IMR-90 (cell line): ENCODE results near the gene ITPRIP.

Source experiments
- BHLHE40 ChIP-seq: fragments of 150-350 bp; IDR thresholded peaks from 2 replicates; pipeline ENCODE4 v1.6.1; 2016; ENCODE audit warnings: mild to moderate bottlenecking, low read depth, low read length
- CEBPB ChIP-seq: IDR thresholded peaks from 2 replicates; pipeline ENCODE4 v1.6.1; 2012; ENCODE audit warnings: low read depth, low read length, improper control_type of control experiment
- CHD1 ChIP-seq: IDR thresholded peaks from 2 replicates; pipeline ENCODE4 v1.6.1; 2012; ENCODE audit warnings: low read depth, low read length, improper control_type of control experiment
- FOS ChIP-seq: fragments of 150-350 bp; IDR thresholded peaks from 2 replicates; pipeline ENCODE4 v1.6.1; 2016; ENCODE audit warnings: low read depth, low read length
- MAFK ChIP-seq: IDR thresholded peaks from 2 replicates; pipeline ENCODE4 v1.6.1; 2012; ENCODE audit warnings: low read depth, low read length, improper control_type of control experiment
- MXI1 ChIP-seq: IDR thresholded peaks from 2 replicates; pipeline ENCODE4 v1.6.1; 2012; ENCODE audit warnings: low read depth, mild to moderate bottlenecking, low read length, moderate library complexity, borderline replicate concordance
- POLR2A ChIP-seq: IDR thresholded peaks from 2 replicates; pipeline ENCODE4 v1.6.1; 2012; ENCODE audit warnings: mild to moderate bottlenecking, low read depth, low read length
- RAD21 ChIP-seq: IDR thresholded peaks from 2 replicates; pipeline ENCODE4 v1.6.1; 2012; ENCODE audit warnings: low read length, improper control_type of control experiment
- RCOR1 ChIP-seq: IDR thresholded peaks from 2 replicates; pipeline ENCODE4 v1.6.1; 2012; ENCODE audit warnings: mild to moderate bottlenecking, low read length, improper control_type of control experiment; ENCODE audit not compliant: insufficient replicate concordance
- RFX5 ChIP-seq: IDR thresholded peaks from 2 replicates; pipeline ENCODE4 v1.8.0; 2012; ENCODE audit warnings: low read depth, mild to moderate bottlenecking, low read length, moderate library complexity
- SMC3 ChIP-seq: fragments of 150-350 bp; IDR thresholded peaks from 2 replicates; pipeline ENCODE4 v1.6.1; 2016; ENCODE audit warnings: low read depth, mild to moderate bottlenecking, antibody characterized with exemption, low read length, moderate library complexity
- TF ChIP-seq, protein P1 (sequence below): conservative IDR thresholded peaks from 2 replicates; pipeline ENCODE4 v1.5.1; 2012; ENCODE audit warnings: mild to moderate bottlenecking, low read depth, low read length, improper control_type of control experiment
- TF ChIP-seq, protein P2 (sequence below): fragments of 150-350 bp; IDR thresholded peaks from 2 replicates; pipeline ENCODE4 v1.6.1; 2017; ENCODE audit warnings: mild to moderate bottlenecking, antibody characterized with exemption, low read length, low read depth
- TF ChIP-seq, protein P3 (sequence below): fragments of 150-350 bp; IDR thresholded peaks from 2 replicates; pipeline ENCODE4 v1.6.1; 2016; ENCODE audit warnings: low read depth, mild to moderate bottlenecking, low read length, moderate library complexity, borderline replicate concordance

DNA sequence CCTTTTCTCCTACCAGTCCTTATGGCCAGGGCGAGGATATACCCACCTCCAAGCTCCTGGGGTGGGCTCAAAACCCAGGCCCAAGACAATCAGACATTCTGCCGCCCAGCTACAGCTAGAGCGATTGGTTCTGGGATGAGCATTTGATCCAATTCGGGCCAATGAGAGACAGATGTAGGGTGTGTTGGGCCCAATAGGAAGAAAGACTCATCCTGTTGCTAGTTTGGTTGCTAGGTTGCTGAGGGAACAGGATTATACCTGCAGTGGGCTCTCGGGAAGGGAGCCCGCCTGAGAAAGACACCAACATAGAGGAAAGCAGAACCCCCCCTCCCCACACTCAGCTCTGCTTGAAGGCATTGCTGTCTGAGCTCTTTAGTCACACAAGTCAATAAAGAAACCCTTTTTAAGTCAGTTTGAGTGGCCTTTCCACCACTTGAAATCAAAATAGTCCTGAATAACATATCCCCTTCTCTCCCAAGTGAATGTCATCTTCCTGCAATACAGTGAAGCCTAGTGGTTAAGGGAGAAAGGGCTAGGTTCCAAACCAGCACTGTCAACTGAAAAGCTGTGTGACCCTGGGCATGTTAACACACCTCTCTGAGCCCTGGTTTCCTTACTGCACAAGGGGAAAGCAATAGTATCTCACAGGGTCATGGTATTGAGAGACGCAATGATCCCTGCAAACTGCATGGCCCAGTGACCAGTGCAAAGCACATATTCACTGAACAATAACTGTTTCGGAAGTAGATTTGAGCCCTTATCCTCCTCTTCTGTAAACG is 21.8 kb downstream of the ITPRIP start:
- TF ChIP-seq, protein P1, sequence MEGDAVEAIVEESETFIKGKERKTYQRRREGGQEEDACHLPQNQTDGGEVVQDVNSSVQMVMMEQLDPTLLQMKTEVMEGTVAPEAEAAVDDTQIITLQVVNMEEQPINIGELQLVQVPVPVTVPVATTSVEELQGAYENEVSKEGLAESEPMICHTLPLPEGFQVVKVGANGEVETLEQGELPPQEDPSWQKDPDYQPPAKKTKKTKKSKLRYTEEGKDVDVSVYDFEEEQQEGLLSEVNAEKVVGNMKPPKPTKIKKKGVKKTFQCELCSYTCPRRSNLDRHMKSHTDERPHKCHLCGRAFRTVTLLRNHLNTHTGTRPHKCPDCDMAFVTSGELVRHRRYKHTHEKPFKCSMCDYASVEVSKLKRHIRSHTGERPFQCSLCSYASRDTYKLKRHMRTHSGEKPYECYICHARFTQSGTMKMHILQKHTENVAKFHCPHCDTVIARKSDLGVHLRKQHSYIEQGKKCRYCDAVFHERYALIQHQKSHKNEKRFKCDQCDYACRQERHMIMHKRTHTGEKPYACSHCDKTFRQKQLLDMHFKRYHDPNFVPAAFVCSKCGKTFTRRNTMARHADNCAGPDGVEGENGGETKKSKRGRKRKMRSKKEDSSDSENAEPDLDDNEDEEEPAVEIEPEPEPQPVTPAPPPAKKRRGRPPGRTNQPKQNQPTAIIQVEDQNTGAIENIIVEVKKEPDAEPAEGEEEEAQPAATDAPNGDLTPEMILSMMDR: no peak
- TF ChIP-seq, protein P2, sequence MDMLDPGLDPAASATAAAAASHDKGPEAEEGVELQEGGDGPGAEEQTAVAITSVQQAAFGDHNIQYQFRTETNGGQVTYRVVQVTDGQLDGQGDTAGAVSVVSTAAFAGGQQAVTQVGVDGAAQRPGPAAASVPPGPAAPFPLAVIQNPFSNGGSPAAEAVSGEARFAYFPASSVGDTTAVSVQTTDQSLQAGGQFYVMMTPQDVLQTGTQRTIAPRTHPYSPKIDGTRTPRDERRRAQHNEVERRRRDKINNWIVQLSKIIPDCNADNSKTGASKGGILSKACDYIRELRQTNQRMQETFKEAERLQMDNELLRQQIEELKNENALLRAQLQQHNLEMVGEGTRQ: no peak
- TF ChIP-seq POLR2A (no peak; the same call in 1 of the 2 replicates), RCOR1 (no peak), RAD21 (no peak), SMC3 (no peak), RFX5 (no peak), BHLHE40 (no peak), CHD1 (no peak), MXI1 (no peak), MAFK (no peak), FOS (no peak), CEBPB (no peak)
- TF ChIP-seq, protein P3, sequence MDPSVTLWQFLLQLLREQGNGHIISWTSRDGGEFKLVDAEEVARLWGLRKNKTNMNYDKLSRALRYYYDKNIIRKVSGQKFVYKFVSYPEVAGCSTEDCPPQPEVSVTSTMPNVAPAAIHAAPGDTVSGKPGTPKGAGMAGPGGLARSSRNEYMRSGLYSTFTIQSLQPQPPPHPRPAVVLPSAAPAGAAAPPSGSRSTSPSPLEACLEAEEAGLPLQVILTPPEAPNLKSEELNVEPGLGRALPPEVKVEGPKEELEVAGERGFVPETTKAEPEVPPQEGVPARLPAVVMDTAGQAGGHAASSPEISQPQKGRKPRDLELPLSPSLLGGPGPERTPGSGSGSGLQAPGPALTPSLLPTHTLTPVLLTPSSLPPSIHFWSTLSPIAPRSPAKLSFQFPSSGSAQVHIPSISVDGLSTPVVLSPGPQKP: no peak
